ENCODE results near the gene NRF1.
A peak's percentile ranks its signal among the peaks of the same experiment; 100 is the strongest.
"Not testable (repeated sequence)": the region's sequence is repeated elsewhere in the genome, so short reads cannot be mapped to it uniquely, and the experiment has no call there.

NRF1 gene
- total RNA-seq: 31.7 reads per million, percentile 58 among the genes with 10 or more reads in this experiment

DNA sequence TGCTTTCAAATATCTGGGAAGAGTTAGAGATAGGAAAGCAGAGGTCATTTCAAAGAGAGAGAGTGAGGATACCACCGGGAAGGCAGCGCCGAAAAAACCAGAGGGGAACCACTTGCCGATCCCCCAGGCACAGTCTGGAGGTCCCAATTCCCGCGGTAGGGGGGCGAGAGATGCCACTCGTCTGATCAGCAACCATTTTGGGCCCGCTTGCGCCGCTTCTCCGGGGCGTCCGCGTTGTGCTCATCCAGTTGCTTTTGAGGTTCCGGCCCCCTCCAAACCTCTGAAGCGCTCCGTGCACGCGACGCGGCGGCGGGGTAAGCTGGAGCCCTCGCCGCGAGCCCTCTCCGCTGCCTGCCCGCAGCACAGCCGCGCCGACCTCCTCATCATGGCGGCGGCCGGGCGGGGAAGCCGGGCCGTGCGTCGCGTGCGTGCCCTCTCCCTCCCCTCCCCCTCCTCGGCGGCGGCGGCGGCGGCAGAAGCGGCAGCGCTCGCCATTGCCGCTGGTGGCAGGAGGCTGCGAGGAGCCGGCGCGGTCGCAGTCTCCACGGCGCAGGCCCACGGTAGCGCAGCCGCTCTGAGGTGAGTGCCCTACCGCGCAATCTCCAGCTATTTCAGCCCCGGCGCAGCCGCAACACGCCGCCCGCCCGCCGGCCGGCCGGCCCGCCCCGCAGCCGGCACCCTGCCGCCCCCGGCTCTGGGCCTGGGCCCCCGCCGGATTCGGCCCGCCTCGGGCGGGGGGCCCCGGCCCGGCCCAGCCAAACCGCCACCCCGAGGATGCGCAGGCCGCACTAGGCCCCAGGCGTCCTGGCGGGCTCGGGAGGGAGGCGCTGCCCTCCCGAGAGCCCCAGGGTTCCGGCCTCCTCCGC, at the start of gene NRF1:
Gene NRF1, plus strand, starts transcription at position 475 of the 866 bp plus-strand sequence. CDS start 45,632 bp downstream, outside the sequence.
- DNase-seq: peak; percentile 88

GRCh38 chr7:129566323-129566722, 45.2 kb upstream of the NRF1 start:
- not testable (repeated sequence) for DNase-seq

- DNase-seq: no peak
These were observed 44.1 kb upstream of the NRF1 start for GRCh38 chr7:129567377-129567776.

DNA sequence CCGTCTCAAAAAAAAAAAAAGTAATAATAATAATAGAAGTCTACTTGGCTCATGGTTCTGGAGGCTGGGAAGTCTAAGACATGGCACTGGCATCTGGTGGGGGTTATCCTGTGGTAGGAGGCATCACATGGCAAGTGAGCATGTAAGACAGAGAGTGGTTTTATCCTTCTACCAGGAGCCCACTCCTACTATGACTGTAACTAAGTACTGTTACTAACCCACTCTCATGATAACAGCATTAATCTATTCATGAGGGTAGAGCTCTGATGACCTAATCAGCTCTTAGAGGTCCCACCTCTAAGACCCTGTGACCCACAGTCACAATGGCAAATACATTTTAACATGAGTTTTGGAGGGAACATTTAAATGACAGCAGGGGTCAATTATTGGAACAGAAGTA, 43.3 kb upstream of the NRF1 start:
- no peak for DNase-seq

DNA sequence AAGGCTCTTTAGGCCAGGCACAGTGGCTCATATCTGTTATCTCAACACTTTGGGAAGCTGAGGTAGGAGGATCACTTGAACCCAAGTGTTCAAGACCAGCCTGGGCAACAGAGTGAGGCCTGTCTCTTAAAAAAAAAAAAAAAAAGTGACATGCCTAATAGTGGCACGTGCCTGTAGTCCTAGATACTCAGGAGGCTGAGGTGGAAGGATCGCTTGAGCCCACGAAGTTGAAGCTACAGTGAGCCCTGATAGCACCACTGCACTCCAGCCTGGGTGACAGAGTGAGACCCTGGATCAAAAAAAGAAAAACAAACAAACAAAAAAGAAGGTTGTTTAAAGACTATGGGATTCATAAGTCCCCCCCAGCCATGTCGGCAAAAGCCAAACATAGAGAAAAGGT, 42.2 kb upstream of the NRF1 start:
- DNase-seq: no peak

- no peak for DNase-seq
These were observed 41.7 kb upstream of the NRF1 start for GRCh38 chr7:129569811-129570215.

DNA sequence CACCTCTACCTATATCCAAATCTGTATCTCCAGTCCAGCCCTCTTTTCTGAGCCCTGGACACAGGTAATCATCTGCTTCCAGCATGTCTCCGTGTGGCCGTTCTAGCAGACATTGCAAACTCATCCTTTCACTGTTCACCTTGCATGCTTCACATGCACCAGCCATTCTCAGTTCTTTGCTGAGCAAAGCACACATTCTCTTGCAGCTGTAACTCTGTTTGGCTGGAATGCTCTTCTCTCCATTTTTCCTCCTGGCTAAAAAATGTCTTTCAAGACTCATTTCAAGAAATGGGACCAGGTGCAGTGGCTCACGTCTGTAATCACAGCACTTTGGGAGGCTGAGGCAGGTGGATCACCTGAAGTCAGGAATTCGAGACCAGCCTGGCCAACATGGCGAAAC, 40.3 kb upstream of the NRF1 start:
- DNase-seq: no peak

DNA sequence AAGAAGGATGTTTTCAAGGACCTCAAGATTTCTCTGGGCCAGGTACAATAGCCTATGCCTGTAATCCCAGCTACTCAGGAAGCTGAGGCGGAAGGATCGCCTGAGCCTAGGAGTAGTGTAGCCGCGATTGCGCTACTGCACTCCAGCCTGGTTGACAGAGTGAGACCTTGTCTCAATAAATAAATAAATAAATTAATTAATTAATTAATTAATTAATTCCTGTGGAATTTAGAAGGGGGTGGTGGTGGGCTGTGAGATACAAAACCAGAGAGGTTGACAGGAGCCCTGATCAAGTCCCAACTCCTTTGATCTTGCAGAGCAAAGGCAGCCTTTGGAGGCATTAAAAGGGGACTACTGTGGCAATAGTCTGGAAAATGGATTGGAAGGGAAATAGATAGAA, 39.3 kb upstream of the NRF1 start:
- no peak for DNase-seq

GRCh38 chr7:129574487-129574886, 37.0 kb upstream of the NRF1 start:
- no peak for DNase-seq

GRCh38 chr7:129575699-129576098, 35.8 kb upstream of the NRF1 start:
- DNase-seq: no peak

DNA sequence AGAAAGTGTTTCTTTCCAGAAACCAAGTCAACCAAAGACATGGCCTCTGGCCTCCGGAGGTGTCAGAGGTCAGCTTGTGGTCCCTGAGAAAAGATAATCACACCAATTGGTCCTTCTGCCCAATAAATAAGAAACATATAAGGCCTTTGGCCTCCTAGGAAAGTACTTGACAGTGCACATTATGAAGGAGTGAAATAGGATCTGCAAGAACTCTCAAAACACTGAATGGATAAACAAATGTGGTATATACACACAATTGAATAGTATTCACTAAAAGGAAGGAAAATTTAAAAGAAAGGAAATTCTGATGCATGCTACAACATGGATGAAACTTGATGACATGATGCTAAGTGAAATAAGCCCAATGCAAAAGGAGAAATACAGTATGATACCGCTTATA, 35.4 kb upstream of the NRF1 start:
- no peak for DNase-seq

GRCh38 chr7:129578829-129579228, 32.7 kb upstream of the NRF1 start:
- DNase-seq: no peak

GRCh38 chr7:129586179-129586578, 25.3 kb upstream of the NRF1 start:
- DNase-seq: not testable (repeated sequence)

DNA sequence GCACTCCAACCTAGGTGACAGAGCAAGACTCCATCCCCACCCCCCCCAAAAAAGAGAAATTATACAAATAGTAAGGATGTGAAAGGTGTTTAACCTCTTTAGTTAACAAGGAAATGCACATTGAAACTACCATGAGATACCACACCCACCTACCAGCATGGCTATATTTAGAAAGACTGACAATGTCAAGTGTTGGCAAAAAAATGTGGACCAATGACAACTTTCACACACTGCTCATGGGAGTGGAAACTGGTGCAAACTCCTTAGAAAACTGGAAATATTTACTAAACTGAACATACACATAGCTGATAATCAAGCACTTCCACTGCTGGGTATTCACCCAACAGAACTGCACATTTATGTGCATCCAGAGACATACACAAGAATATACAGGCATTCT, 23.3 kb upstream of the NRF1 start:
- DNase-seq: no peak

GRCh38 chr7:129591868-129592267, 19.7 kb upstream of the NRF1 start:
- no peak for DNase-seq

DNA sequence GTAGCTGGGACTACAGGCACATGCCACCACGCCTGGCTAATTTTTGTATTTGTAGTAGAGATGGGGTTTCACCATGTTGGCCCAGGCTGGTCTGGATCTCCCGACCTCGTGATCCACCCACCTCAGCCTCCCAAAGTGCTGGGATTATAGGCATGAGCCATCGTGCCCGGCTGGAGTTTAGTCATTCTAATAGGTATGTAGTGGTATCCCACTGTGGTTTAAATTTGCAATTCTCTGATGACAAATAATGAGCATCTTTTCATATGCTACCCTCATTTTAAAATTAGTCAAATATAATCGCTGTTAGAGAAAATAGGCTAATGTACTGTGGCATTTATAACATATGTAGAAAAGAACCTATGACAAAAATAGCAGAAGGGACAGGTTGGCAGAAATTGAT, 15.1 kb upstream of the NRF1 start:
- DNase-seq: not testable (repeated sequence)

GRCh38 chr7:129597672-129598071, 13.8 kb upstream of the NRF1 start:
- no peak for DNase-seq

DNA sequence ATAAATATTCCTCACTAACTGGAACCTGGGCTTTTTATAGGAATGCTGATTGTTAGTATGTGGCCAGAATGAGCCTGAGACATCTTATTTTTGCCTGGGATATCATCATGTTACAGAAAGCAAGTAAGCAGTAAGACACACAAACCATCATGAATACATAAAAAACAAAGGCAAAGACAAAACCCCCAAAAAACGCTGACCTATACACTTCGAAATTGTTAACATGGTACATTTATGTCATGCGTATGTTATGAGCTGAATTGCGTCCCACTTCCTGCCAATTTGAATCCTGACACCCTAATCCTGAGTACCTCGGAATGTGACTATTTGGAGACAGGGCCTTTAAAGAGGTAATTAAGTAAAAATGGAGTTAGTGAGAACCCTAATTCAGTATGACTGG, 12.3 kb upstream of the NRF1 start:
- DNase-seq: no peak

DNA sequence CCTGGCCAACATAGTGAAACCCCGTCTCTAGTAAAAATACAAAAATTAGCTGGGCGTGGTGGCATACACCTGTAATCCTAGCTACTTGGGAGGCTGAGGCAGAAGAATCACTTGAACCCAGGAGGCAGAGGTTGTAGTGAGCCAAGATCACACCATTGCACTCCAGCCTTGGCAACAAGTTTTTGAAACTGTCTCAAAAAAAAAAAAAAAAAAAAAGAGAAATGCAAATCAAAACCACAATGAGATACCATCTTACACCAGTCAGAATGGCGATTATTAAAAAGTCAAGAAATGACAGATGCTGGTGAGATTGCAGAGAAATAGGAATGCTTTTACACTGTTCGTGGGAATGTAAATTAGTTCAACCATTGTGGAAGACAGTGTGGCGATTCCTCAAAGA, 7.9 kb upstream of the NRF1 start:
- not testable (repeated sequence) for DNase-seq

- not testable (repeated sequence) for DNase-seq
These were observed 7.5 kb upstream of the NRF1 start for GRCh38 chr7:129604021-129604420.

DNA sequence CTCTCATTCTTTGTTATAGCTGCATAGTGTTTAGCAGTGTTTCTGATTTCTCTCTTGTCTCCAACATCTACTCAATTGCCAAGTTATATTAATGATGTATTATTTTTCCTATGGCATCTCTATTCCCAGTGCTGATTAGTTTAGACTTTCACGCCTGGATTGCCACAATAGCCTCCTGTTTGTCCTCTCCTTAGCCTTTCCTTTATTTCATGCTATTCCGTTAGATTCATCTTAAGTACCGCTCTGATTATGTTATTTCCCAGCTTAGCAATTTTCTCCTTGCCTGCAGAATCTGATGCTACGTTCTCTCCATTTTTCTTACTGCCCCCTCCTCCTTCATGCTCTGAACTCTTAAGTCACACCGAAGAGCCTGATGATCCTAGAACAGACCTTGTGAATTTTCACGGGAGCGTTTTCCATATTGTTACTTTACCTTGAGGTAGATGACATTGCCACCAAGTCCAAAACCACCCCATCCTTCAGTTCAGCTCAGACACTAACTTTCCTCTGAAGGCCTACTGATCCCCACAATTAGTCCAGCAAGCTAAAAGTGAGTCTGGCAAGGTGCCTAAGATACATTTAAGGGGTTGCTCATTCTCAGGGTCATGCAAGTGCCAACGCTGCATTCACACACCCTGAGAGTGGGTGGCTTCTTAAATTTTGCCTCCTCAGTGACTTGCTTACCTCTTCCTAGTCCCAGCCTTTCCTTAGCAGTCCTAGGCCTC, 6.6 kb upstream of the NRF1 start:
- DNase-seq: no peak

- no peak for DNase-seq
These were observed 5.4 kb upstream of the NRF1 start for GRCh38 chr7:129605960-129606614.

DNA sequence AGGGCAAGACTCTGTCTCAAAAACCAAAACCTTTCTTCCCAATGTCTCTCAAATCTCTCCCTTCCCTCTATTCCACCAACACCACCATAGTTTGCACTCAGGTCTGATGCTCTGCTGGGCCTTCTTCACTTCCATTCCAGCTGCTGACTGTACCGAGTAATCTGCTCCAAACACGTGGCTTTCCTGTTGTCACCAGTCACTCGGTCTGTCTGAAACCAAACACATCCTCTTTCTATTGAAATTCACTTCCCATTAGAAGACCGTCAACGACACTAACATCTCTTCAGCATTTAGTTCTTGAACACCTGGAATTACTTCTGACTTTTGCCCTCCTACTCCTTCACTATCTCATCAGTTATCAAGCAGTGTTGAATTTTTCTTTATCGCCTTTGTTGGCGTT, 4.7 kb upstream of the NRF1 start:
- no peak for DNase-seq

All from effector CD4-positive, alpha-beta T cell (primary cell).